Measurements from ENCODE around the gene PPP2R2C.

PPP2R2C gene

GRCh38 chr4:6275898-6276806, 196.3 kb downstream of the PPP2R2C start:
- no peak for DNase-seq (ENCODE audit: extremely low read depth, low read depth)
- TF ChIP-seq, protein P1, sequence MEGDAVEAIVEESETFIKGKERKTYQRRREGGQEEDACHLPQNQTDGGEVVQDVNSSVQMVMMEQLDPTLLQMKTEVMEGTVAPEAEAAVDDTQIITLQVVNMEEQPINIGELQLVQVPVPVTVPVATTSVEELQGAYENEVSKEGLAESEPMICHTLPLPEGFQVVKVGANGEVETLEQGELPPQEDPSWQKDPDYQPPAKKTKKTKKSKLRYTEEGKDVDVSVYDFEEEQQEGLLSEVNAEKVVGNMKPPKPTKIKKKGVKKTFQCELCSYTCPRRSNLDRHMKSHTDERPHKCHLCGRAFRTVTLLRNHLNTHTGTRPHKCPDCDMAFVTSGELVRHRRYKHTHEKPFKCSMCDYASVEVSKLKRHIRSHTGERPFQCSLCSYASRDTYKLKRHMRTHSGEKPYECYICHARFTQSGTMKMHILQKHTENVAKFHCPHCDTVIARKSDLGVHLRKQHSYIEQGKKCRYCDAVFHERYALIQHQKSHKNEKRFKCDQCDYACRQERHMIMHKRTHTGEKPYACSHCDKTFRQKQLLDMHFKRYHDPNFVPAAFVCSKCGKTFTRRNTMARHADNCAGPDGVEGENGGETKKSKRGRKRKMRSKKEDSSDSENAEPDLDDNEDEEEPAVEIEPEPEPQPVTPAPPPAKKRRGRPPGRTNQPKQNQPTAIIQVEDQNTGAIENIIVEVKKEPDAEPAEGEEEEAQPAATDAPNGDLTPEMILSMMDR (IDR thresholded peaks at IDR 0.05; ENCODE audit: low read depth, low read length), result no peak

DNA sequence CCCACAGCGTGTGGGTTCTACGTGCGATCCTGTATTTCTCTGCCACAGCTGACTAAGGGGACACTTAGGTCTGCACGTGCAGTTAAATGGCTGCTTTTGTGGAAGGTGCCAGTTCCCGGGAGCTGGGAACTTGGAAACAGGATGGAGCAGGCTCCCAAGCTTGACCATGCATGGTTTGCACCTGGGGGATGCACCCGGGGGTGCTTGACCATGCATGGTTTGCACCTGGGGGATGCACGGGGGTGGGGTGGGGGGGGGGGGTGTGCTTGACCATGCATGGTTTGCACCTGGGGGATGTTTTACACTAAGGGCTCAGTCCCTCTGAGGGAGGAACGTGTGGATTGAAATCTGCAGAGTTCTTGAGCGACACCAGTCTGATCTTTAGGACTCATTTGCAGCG, 197.1 kb downstream of the PPP2R2C start:
- no peak for DNase-seq (ENCODE audit: extremely low read depth, low read depth)
- TF ChIP-seq, protein P1 (IDR thresholded peaks at IDR 0.05; ENCODE audit: low read depth, low read length), result no peak

- DNase-seq (ENCODE audit: extremely low read depth, low read depth), result no peak
Measured at GRCh38 chr4:6273661-6273990, 198.8 kb downstream of the PPP2R2C start.

DNA sequence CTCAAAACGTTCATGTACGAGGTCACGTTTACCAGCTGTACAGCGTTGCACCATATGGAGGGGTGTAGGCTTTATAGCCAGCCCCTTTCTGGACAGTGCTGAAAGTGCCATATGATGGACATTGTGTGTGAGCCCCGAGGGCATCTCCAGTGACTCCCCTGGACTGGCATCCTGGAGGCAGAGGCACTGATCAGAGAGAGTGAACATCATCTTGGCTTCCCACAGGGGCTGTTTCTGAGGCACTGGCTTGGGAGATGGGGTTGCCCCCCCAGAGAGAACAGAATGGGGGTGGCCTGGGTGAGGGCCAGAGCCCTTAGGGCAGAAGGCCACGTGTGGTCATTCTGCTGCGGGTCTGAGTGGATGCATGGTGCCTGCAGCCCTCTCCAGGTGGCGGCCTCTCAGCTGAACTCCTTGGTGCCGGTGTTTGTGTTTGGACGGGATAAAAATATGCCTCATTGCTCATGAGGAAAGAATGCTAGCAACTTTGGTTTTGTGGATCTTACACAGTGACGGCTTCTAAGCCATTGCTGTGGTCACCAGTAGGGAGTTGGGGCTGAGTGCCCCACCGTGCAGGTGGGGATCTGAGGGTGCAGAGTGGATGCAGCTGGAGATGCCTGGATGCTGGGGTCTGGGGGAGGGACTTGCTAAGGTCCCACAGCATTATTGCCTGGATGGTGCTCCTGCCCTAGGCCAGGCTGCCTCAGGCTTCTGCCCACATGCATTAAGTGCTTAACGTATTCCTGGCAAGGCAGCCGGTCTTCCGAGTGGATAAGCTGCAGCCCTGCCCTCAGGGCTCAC, 199.4 kb downstream of the PPP2R2C start:
- TF ChIP-seq, protein P1 (IDR thresholded peaks at IDR 0.05; ENCODE audit: low read depth, low read length), result no peak
- DNase-seq (ENCODE audit: extremely low read depth, low read depth), result no peak

More at GRCh38 chr4:6273661-6273990, 198.8 kb downstream of the PPP2R2C start:
- TF ChIP-seq, protein P1 (IDR thresholded peaks at IDR 0.05; ENCODE audit: low read depth, low read length), result no peak

DNA sequence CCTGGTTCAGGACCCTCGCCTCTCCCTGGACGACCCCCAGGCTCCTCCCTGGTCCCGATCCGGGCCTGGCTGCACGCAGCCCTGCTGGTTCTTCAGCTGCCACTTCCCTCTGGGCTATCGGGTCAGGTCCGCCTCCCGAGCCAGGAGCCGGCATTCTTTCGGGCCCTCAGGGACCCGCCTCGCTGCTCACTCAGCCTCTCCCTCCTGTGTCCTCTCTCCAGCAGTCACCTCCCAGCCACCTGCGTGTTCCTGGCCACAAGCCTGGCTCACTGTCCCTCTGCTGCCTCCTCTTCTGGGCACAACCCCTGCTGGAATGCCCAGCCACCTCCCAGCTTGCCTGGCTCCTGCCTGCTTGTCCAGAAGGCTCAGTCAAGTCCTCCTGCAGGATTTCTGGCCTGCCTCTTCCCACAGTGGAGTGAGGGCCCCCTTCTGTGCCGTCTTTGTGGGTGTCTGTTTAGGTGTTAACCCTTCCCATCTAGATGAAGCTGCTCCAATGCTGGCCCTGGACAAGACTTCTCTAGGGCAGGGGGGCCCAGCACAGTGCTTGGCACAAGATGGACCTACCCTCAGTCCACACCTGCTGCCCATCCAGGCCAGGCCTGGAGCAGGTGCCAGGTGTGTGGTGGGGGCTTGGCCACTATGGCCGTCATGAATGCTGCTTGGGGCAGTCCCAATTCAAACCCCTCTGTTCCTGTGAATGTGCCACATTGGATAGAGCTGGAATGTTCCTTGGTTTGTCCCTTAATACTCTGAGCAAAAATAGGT, 200.5 kb downstream of the PPP2R2C start:
- TF ChIP-seq, protein P1 (IDR thresholded peaks at IDR 0.05; ENCODE audit: low read depth, low read length), result no peak
- no peak for DNase-seq (ENCODE audit: extremely low read depth, low read depth)

GRCh38 chr4:6271206-6271605, 201.2 kb downstream of the PPP2R2C start:
- TF ChIP-seq, protein P1 (IDR thresholded peaks at IDR 0.05; ENCODE audit: low read depth, low read length), result no peak
- no peak for DNase-seq (ENCODE audit: extremely low read depth, low read depth)

Measured in AG09319 (cell line).